ENCODE results near the gene TXNDC11.
A peak's percentile ranks its signal among the peaks of the same experiment; 100 is the strongest.

The TXNDC11 gene

GRCh38 chr16:11722468-11722808 lies 20.2 kb downstream of the TXNDC11 start:
- DNase-seq (ENCODE audit: low spot score): no peak
- no peak for FAIRE-seq

DNA sequence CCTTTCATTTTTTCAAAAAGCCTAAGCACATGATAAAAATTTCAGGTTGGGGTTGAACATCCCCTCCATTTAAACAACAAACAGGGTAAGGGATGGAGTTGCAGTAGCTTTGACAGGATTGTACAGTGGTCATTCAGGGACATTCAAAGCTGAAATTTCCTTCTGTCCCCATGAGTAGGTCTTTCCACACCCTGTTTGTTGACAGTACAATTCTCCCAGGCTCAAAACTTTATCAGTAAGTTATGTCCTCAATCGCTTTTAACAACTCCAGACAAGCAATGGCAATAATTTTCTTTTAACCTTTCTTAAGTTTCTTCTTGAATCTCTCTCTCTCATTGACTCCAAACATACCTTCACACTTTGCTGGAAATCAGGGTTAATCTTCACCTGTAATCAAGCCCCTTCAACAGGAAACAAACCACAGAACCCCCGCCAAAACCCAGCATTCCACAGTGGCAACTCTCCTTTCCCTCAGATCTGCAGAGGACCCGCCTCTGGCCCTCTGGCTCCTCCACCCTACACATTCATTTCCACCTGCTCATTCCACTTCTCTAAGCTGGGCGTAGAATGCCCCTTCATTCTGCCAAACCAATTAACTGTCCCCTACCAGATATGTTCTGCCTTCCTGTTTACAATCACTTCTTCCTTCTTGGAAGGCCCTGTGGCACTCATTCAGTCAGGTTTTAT lies 20.7 kb downstream of the TXNDC11 start:
- no peak for FAIRE-seq
- DNase-seq (ENCODE audit: low spot score): no peak

DNA sequence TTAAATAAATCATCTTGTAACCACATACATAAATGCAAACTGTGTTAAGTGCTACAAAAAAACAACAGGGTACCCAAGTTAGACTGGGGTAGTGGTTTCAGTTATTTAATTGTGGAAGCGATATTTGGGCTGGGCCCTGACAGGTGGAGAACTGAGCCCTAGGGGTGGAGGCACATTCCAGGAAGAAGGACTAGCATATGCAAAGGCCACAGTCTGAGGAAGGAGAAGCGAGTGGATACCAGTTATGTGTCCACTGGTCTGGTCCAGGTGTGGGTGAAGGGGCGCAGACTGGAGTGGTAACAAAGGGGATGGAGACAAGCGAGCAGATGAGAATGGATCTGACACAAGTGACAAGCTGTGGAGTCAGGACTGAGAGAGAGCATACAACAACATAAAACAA lies 22.9 kb downstream of the TXNDC11 start:
- FAIRE-seq: peak; percentile 20
- no peak for DNase-seq (ENCODE audit: low spot score)

- FAIRE-seq (no peak), DNase-seq (ENCODE audit: low spot score) (no peak)
Measured at GRCh38 chr16:11719171-11719570, 23.5 kb downstream of the TXNDC11 start.

GRCh38 chr16:11717811-11718210 lies 24.8 kb downstream of the TXNDC11 start:
- DNase-seq (ENCODE audit: low spot score) (no peak), FAIRE-seq (no peak)

GRCh38 chr16:11716336-11716735 lies 26.3 kb downstream of the TXNDC11 start:
- no peak for FAIRE-seq
- DNase-seq (ENCODE audit: low spot score): no peak

DNA sequence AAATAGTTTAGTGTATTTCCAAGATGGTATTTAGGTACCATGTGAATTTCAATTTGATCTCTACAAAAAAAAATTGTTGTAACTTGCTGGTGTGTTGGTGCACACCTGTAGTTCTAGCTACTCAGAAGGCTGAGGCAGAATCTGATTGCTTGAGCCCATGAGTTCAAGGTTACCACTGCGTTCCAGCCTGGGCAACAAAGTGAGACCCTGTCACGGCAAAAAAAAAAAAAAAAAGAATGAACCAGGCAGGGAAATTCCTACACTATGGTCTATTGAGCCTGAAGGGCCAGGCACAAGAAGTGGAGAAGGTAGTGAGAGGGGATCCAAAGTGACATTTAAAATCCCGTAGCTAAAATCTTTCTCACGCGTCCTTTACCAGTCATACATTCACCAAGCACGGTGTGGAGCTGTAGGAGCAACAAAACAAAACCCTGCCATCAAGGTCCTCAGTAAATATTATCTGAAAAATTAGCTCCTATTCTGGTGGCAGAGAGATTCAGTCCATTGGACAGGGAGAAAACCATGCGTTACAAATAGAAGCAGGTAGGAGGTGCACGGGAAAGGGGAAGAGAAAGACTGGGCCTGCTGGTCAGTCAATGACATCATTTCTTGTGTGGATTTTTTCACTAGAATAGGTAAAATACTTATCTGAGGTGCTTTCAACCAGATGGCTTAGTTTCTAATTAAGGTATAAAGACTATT lies 27.3 kb downstream of the TXNDC11 start:
- DNase-seq (ENCODE audit: low spot score): no peak
- FAIRE-seq: no peak

DNA sequence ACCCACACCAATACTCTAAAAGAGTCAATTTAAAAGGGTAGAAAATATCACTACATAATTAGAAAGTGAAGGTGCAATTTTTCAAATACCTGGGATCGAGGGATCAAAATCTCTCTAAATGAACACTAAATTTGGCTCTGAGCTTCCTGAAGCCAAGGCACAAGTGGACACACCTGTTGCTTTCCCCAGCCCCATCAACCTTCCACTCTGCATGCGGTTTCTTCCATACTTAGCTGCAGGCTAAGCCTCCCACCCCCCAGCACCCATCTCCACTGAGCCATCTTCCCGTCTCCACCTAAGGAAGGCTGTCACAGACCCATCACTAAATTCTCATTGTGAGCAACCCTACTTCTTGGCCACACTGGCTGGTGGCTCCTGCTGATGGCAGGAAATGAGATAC lies 30.5 kb downstream of the TXNDC11 start:
- FAIRE-seq: no peak

DNA sequence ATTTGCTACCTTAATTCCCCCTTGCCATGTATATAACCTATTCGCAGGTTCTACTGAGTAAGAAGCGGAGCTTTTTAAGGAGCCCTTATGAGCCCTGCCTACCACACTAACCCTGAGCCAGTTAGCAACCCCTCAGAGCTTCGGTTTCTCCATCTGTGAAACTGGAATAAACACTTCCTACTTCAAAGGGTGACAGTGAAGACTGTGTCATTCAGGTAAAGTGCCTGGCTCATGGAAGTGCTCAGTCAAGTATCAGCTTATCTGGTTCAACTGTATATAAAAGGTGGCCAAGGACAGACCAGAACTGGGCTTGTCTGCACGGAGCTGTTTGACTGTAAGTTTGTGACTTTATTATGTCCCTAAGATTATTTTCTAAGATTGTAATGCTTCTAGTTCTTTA lies 31.0 kb downstream of the TXNDC11 start:
- FAIRE-seq (no peak), DNase-seq (ENCODE audit: low spot score) (no peak)

More for the DNA sequence above, 30.5 kb downstream of the TXNDC11 start:
- no peak for DNase-seq (ENCODE audit: low spot score)

- DNase-seq (ENCODE audit: low spot score): no peak
- FAIRE-seq: no peak
Measured at GRCh38 chr16:11708421-11708820, 34.2 kb downstream of the TXNDC11 start.

DNA sequence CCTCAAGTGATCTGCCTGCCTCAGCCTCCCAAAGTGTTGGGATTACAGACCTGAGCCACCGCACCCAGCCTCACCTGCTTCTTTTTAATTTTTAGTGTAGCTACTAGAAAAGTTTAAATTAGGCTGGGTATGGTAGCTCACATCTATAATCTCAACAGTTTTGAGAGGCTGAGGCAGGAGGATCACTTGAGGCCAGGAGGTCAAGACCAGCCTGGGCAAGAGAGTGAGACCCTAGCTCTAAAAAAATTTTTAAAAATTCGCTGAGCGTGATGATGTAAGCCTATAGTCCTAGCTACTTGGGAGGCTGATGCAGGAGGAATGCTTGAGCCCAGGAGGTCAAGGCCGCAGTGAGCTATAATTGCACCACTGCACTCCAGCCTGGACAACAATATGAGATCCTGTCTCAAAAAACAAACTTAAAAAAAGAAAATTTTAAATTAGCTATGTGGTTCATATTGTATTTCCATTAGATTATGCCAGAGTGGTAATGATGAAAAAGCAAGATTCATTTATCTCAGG lies 34.9 kb downstream of the TXNDC11 start:
- FAIRE-seq: no peak
- no peak for DNase-seq (ENCODE audit: low spot score)

DNA sequence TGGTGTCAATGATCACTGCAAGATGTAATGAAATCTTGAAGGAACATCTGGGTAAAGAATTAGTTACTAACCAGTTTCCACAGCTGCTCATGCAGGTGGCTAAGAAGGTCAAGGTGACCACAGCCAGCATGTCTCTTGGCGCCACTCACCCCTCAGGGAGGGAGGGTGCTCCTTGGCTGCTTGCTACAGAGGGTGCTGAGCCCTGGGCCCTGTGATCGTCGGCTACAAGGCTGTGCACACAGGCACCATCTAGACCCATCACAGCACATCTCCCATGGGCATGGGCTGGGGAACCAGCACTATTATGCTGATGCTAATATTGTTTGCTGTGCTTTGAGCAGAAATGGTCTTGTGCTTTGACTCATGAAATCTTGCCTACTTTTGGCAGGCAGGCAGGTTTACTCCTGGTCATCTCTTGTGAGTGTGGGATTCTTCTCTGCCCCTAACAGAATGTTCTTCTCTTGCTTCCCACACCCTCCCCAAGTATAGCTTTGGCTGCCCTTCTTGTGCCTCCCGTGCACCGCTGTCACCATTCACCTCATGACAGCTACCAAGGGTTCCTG lies 36.4 kb downstream of the TXNDC11 start:
- no peak for DNase-seq (ENCODE audit: low spot score)
- FAIRE-seq: no peak

DNA sequence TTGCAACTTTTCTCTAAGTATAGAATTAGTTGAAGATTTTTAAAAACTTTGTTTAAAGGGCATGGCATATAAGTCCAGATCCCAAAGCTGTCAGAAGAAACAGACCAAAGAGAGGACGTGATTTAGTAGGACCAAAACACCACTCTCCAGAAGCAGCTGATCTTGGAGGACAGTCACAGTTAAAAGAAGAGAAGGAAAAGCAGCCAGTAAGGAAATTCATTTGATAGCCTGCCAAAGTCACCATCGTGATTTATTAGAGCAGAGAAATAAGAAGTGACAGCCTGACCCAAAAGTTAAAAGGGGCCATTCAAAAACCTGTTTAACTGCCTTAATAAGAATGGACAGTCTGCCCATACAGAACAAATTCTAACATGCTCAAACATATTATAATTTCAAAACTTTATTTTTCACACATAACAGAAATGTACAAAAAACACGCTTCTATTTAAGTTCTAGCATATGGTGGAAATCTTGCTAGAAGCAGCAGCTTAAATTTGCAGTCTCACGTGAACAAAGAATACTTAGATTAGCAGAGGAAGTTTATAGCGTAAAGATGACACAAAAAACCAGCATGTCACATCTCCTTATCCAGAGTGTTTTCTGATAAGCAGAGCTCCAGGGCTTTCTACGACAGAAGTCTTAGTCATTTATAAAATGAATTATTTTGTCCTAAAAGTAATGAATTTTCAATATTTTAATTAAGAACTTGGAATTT lies 37.2 kb downstream of the TXNDC11 start:
- FAIRE-seq: no peak
- no peak for DNase-seq (ENCODE audit: low spot score)

GRCh38 chr16:11700264-11701029 lies 42.2 kb downstream of the TXNDC11 start:
- DNase-seq (ENCODE audit: low spot score): no peak

DNA sequence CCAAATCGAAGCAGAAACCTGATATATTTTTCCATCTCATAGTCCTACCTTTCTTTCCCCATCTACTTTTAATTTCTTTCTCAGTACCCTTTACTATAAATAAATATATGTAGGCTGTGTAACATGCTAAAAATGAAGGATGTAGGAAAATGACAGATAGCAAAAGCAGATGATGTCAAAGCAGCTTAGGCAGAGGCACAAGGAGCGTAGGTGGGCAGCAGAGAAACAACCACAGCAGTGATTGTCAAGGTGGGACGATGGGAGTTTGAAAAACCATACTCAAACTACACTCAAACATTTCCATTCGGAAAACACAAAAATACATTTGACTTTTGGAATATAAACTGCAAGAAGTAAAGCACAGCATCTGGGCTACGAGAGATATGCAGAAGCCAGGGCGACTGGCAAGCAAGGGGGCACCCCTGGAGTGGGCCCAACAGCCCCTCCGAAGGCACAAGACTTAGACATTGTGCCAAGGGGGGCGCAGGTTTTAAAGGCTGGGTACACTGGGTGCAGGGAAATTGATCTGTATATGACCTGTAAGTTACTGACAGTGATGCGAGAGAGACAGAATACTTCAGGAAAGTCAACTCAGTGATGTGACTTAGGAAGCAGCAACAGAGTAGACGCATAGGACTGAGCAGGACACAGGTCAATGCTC lies 43.3 kb downstream of the TXNDC11 start:
- FAIRE-seq (no peak), DNase-seq (ENCODE audit: low spot score) (no peak)

More at GRCh38 chr16:11700264-11701029, 42.2 kb downstream of the TXNDC11 start:
- no peak for FAIRE-seq

- FAIRE-seq (no peak), DNase-seq (ENCODE audit: low spot score) (no peak)
Measured at GRCh38 chr16:11698271-11698689, 44.4 kb downstream of the TXNDC11 start.

- FAIRE-seq (no peak), DNase-seq (ENCODE audit: low spot score) (no peak)
Measured at GRCh38 chr16:11697319-11697718, 45.3 kb downstream of the TXNDC11 start.

DNA sequence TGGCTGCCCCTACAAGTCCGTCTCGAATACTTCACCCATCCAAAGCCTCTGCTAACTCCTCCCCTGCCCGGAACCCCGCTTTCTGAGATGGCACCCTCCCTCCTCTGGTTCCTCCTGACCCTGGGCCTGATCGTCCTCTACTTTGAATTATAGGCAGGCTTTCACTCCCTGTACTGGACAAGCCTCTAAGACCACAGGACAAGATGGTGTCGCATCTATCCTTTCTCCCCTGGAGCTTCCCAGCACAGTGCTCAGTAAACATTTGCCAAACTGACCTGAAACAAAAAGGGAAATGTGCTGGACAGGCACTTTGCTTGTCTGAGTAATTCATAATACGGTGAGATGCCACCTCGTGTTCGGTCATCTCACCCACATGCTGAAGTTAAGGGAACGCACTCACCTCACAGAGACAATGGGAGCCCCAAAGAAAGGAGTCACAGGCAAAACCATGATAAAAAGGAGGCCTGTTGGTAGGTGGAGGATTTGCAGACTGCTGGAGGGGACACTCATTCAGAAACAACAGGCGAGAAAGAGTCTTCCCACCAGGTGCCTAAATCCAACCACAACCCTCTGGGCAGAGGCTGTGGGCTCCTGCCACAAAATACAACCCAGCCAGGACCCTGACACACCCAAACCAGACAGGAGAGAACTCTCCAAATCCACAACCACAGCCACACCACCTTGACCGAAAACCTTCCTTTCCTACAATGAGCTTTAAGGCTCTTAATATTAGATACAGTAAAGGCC lies 46.2 kb downstream of the TXNDC11 start:
- no peak for DNase-seq (ENCODE audit: low spot score)
- FAIRE-seq: no peak

GRCh38 chr16:11692651-11693050 lies 50.0 kb downstream of the TXNDC11 start:
- FAIRE-seq (no peak), DNase-seq (ENCODE audit: low spot score) (no peak)

- no peak for DNase-seq (ENCODE audit: low spot score)
- no peak for FAIRE-seq
Measured at GRCh38 chr16:11692171-11692570, 50.5 kb downstream of the TXNDC11 start.

Data from urothelium cell line (cell line).